Middle frontal gyrus (tissue), 1 donor: ENCODE measurements around the gene NOVA2.
"Not testable (repeated sequence)": the region's sequence is repeated elsewhere in the genome, so short reads cannot be mapped to it uniquely, and the experiment has no call there.

Experiments
- DNase-seq: peaks from one replicate; pipeline ENCODE4 v3.0.0-alpha.2; 2015; ENCODE audit warnings: low spot score; ENCODE audit errors: extremely low spot score

The NOVA2 gene

GRCh38 chr19:45895983-45896599 is 77.6 kb downstream of the NOVA2 start:
- DNase-seq = not testable (repeated sequence)

GRCh38 chr19:45895519-45895972 is 78.1 kb downstream of the NOVA2 start:
- no peak for DNase-seq

- no peak for DNase-seq
Measured at GRCh38 chr19:45890877-45891276, 82.8 kb downstream of the NOVA2 start.

DNA sequence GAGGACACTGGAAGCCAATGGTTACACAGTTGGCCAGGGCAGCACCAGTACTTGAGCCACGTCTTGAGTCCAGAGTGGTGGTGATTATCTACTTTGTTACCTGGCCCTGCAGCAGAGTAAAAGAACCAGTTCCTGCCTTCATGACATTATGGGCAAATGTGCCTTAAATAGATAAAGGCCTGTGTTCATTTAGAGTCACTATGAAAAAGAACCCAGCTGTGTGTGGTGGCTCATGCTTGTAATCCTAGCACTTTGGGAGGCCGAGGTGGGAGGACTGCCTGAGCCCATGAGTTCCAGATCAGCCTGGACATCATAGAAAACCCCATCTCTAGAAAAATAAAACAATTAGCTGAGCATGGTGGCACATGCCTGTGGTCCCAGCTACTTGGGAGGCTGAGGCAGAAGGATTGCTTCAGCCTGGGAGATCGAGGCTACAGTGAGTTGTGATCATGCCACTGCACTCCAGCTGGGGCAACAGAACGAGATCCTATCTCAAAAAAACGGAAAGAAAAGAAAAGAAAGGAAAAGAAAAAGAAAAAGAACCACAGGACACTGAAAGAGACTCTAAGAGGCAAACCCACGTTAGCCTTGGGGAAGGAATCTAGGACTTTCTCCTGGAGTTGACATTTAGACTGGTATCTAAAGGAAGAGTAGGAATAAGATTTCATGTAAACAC is 84.3 kb downstream of the NOVA2 start:
- DNase-seq = no peak

DNA sequence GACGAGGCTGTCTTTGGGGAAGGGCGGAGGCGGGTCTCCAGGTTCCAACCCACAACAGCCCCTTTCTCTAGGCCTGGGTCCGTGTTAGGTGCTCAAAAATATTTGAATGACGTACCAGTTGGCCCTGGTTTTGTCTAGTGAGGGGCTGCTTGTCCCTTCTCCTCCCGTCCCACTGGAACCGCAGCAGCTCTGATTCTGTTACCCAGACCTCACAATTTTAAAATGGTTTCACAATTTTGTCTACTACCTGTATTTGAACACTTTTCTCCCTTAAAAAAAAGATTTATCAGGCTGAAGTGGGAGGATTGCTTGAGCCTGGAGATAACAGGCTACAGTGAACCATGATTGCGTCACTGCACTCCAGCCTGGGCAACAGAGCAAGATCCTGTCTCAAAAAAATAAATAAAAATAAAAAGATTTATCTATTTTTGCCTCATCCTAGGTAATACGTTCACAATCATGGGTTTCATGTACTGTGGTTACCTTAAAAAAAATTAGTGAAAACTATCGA is 86.4 kb downstream of the NOVA2 start:
- no peak for DNase-seq

DNA sequence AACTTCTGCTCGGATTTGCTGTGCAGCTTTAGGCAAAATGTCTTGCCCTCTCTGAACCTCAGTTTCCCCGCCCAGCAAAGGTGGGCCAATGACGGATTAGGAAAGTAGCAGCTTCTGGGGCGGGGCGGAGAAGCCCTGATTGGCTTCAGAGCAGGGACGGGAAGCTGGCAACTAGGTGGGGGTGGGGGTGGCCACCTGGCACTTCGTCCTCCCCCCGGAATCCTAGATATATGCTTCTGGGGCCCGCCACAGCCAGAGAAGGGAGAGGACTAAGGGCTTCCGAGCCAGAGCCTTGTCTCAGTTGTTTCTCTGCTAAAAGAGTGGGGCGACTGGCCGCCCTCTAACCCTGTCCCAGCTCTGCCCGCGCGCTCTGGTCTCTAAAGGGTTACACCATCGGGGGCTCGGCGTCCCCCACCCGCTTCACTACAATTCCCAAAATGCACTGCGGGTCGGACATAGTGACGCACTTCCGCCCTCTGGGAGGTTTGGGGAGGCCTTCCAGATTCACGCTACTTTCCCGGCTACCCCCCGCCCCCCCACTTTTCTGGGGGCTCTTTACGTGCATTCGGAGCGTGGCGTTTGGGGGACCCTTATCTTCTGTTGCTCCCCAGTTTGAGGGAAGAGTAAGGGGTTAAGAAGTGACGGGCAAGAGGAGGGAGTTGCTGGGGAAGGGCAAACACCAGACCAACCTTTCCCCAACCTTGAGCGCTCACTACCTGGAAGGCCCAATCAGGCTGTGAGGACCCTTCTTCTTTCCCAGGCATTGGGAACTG is 87.1 kb downstream of the NOVA2 start:
- peak; percentile 93 for DNase-seq

- peak; percentile 89 for DNase-seq
Measured at GRCh38 chr19:45885556-45886426, 87.9 kb downstream of the NOVA2 start, which contains the start of gene IRF2BP1. Gene IRF2BP1 (minus strand): TSS chr19:45886141. CDS start chr19:45885774, 367 bp downstream.

DNA sequence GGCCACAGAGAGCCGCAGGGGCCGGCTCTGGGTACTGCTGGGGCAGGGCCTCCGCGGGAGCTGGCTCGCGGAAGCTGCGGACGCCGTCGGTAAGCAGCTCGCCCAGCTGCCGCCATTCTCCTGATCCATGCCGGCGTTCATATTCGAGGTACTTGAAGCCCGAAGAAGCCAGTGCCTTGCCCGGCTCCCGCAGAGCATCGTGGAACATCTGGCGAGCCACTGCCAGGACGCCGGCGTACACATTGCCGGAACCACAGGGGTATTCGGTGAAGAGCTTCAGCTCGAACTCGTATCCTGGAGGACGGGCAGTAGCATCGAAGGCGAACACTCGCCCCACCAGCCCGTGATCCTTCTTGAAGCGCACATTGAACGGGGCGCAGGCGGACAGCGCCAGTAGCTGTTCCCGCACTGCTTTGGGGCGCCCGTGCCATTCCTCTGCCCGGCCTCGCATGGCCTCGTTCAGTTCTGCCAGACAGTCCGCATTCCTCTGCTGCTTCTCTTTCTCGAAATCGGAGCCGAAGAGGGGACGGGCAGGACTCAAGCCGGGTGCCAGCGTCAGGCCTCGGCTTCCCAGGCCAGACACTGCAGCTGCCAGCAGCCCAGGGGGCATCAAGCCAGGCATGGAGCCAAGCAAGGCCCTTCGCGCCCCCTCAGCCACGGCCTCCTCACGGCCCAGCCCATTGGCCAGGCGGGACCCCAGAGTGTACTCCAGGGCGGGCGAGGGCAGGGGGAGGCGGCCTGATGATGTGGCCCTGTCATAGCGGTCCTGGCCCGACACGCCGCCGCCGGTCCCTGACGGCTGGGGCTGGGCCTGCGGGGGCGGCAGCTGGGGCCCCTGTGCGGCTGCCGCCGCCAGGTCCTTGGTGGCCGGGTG is 88.7 kb downstream of the NOVA2 start:
- DNase-seq = no peak

- no peak for DNase-seq
Measured at GRCh38 chr19:45883881-45884681, 89.6 kb downstream of the NOVA2 start.
